G401 (cell line): ENCODE results near the gene PF4V1. TPM values are rescaled to one million over a fixed set of nuclear protein-coding genes. Genes with fewer than 3 reads are reported as not detected.

Experiments used
- DNase-seq: peaks from one replicate; pipeline ENCODE4 v3.0.0-alpha.2; 2015; ENCODE audit warnings: low spot score
- in situ Hi-C: cut with HindIII; loops from 2 replicates; pipeline ENCODE4 v1.10.0; 2016; ENCODE audit warnings: low sequenced_read_pairs, mixed read lengths
- total RNA-seq: library from RNA; depleted of rRNA; stranded (reverse); fragments of >200 nt; shearing (Covaris generic); gene quantifications from 2 replicates; pipeline ENCODE4 v1.2.3, GENCODE V29; 2014; rRNA removed

PF4V1 gene
- total RNA-seq, result not detected in 2 replicates

GRCh38 chr4:73853246-73853704 is at the start of gene PF4V1:
Gene PF4V1, plus strand, starts transcription at chr4:73853296. Its CDS starts 67 bp downstream, at chr4:73853363.
- no peak for DNase-seq
- in situ Hi-C loops, result no loop called here

DNA sequence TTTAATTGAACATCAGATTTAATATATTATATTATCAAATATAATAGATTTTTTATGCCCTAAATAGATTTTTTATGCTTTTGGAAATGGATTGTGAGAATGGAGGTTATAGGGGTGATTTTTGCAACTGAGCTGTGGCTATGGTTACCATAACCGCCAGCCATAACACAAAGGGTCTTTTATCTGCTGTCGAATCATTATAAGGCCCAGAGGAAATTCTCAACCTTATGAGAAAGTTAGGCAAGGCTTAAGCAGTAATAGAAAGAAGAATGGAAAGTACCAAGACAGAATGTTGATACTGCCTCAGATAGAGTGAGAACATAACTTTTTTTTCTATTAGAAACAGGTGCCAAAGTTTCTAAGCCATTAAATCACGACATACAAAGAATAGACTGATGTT is 42.9 kb upstream of the PF4V1 start:
- DNase-seq, result no peak
- in situ Hi-C loops, result no loop called here

DNA sequence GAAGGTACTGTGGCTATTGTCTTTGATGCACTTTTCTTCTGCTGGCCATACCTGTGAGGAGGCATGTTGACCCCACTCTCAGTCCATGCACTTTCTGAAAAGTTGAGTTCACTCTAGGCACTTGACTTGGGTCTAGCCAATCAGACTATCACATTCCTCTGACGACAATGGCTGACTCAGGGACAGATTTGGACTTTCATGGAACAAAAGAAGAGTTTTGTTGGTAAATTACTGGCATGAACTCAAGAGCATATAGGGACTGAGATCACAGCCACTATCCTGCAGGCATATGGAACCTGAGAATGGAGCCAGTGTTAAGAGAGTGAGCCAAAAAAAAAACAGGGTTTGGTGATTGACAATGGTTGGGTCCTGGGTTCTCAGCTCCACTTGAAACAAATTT is 41.3 kb upstream of the PF4V1 start:
- in situ Hi-C loops, result no loop called here

GRCh38 chr4:73814679-73815078 is 38.4 kb upstream of the PF4V1 start:
- DNase-seq, result no peak
- in situ Hi-C loops, result no loop called here

More for the DNA sequence above, 41.3 kb upstream of the PF4V1 start:
- DNase-seq, result no peak

GRCh38 chr4:73815145-73815544 is 38.0 kb upstream of the PF4V1 start:
- no peak for DNase-seq
- in situ Hi-C loops, result no loop called here

- in situ Hi-C loops, result no loop called here
- DNase-seq, result no peak
These were observed 36.3 kb upstream of the PF4V1 start for GRCh38 chr4:73816814-73817213.

GRCh38 chr4:73817341-73817740 is 35.8 kb upstream of the PF4V1 start:
- DNase-seq, result no peak
- in situ Hi-C loops, result no loop called here

DNA sequence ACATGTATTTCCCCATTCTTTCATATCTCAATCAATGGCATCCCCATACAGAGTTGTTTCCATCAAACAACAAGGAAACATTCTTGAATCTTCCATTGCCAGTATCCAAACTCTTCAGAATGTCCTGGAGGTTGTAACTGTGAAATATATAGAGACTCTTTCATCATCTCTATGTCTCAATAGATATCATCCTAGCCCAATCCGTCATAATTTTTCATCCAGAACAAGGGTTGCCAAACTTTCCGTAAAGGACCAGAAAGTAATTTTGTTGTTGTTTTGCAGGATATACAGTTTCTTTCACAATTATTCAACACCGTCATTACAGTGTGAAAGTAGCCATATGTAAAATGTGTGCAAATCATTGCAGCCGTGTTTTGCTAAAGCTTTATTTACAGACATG is 31.8 kb upstream of the PF4V1 start:
- DNase-seq, result no peak
- in situ Hi-C loops, result no loop called here

GRCh38 chr4:73822389-73822788 is 30.7 kb upstream of the PF4V1 start:
- no peak for DNase-seq
- in situ Hi-C loops, result no loop called here

- in situ Hi-C loops, result no loop called here
- DNase-seq, result no peak
These were observed 30.1 kb upstream of the PF4V1 start for GRCh38 chr4:73822812-73823504.

DNA sequence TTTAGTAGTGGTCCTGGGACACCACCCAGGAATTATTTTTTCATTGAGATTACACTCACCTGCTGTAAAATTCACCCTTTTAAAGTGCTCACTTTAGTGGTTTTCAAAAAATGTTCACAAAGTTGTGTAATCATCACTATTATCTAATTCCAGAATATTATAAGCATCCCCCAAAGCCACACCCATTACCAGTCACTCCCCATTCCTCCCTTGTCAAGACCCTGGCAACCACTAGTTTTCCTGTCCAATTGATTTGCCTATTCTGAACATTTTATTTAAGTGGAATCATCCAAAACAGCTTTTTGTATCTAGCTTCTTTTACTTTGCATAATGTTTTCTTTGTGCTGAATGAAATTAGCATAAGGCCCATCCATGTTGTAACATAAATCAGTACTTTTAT is 29.3 kb upstream of the PF4V1 start:
- DNase-seq, result no peak
- in situ Hi-C loops, result no loop called here

GRCh38 chr4:73828956-73829355 is 24.1 kb upstream of the PF4V1 start:
- in situ Hi-C loops, result no loop called here
- DNase-seq, result no peak

DNA sequence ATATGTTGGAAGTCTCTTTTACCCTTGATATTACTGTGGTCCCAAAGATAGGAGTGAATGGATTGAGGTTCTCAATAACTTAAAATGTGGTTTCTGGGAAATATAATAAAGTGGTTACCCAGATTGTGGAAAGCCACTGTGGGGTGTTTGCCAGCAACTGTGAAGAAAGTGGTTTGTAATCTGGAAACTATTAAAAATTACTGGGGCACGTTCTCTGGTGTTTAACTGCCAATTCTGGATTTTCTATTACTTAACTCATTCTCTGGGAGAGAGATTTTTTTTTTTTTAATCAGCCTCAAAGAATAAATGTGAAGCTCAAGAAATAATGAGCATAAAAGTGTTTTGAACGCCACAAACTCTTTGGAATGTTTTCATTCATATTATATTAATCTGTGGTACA is 21.5 kb upstream of the PF4V1 start:
- DNase-seq, result no peak
- in situ Hi-C loops, result no loop called here

DNA sequence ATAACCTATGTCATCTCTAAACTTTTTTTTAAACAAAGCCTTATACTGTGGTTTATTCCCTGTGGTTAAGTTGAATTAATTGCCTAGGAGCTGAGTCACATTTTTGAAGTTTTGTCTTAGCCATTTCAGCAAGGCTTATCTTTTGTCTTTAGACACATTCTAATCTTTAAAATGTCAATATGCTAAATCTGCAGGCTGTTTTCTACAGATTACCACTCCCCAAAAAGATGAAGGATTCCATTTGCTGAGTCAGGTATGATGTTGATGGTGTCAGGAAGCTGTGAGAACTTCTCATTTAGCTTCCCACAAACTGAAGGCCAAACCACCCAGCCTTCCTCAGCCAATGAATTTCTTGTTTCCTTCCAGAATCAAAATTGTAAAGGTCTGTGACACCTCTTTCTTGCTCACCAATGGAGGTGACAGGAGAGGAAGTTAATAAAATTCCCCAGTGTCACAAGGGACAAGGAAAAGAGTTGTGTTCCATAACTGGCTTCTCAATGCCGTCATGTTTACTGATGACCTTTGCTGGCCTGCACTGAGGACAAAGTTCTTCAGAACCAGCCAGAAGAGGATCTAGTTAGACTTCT is 20.4 kb upstream of the PF4V1 start:
- no peak for DNase-seq

GRCh38 chr4:73836373-73837279 is 16.5 kb upstream of the PF4V1 start, which contains the start of gene CXCL6:
Gene CXCL6, plus strand, starts transcription at chr4:73836678. Its CDS starts 73 bp downstream, at chr4:73836751.
- DNase-seq, result no peak
- in situ Hi-C loops, result no loop called here

More for the DNA sequence above, 20.4 kb upstream of the PF4V1 start:
- in situ Hi-C loops, result no loop called here

DNA sequence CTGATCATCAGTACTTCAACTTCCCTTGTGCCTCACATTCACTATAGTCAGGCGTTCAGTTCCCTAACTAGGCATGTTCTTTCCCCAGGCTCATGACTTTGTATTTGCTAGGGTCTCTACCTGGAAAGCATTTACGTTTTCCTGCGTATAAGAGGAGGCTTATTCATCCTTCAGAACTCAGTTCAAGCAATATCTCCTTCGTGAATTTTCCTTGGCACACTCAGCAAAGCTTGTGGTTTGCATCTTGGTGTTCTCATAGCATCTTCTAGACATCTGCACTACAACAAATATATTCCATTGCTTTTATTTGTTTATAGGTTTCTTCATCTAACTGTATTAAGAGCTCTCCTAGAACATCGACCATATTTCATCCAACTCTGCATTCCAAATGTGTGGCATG is 14.0 kb upstream of the PF4V1 start:
- in situ Hi-C loops, result no loop called here
- DNase-seq, result no peak

- in situ Hi-C loops, result no loop called here
- DNase-seq, result no peak
These were observed 13.4 kb upstream of the PF4V1 start for GRCh38 chr4:73839715-73840114.

- in situ Hi-C loops, result no loop called here
- no peak for DNase-seq
These were observed 11.7 kb upstream of the PF4V1 start for GRCh38 chr4:73841243-73841925.

GRCh38 chr4:73842696-73843095 is 10.4 kb upstream of the PF4V1 start:
- in situ Hi-C loops, result no loop called here
- no peak for DNase-seq
